Naive thymus-derived CD8-positive, alpha-beta T cell (primary cell): ENCODE results near the gene CFAP107. TPM values are rescaled to one million over a fixed set of nuclear protein-coding genes. Genes with fewer than 3 reads are reported as not detected.
"Not testable (repeated sequence)": the region's sequence is repeated elsewhere in the genome, so short reads cannot be mapped to it uniquely, and the experiment has no call there.

Source experiments
- ATAC-seq, 2 donors: fragments of 150-1000 bp; cut with Tn5 transposase in 1 of 2; sonication (Bioruptor Pico), chemical (Tn5 transposase) in 1 of 2; 1 replicate in 1 of 2; 2 replicates in 1 of 2; pipeline ENCODE4 v1.10.0; 2021; ENCODE audit warnings: mild to moderate bottlenecking in 2 of 2, moderate library complexity in 2 of 2
- POLR2A ChIA-PET: fragments of 350-600 bp; sonication (Branson Sonifier 250); formaldehyde crosslinking; loops from one replicate; lab custom pipeline; 2021; ENCODE audit warnings: antibody characterized with exemption; lab: Charles Lee
- DNase-seq, 10 donors: peaks; one replicate each; pipeline versions ENCODE4 v3.0.0 to v3.0.0-alpha.2; 2020 to 2022
- H3K27ac Mint-ChIP-seq, 10 donors: one replicate each; pipeline ENCODE4 v1.8.0; 2020 to 2022; ENCODE audit warnings: mild to moderate bottlenecking in 10 of 10, mixed read lengths in 10 of 10, moderate library complexity in 4 of 10, inconsistent platforms in 1 of 10
- H3K27me3 Mint-ChIP-seq, 5 donors: one replicate each; pipeline ENCODE4 v1.8.0; 2021 to 2022; ENCODE audit warnings: mixed read lengths in 5 of 5
- H3K36me3 Mint-ChIP-seq, 3 donors: one replicate each; pipeline ENCODE4 v1.8.0; 2020 to 2022; ENCODE audit warnings: mixed read lengths in 3 of 3, mild to moderate bottlenecking in 2 of 3, inconsistent platforms in 1 of 3
- H3K4me1 Mint-ChIP-seq, 4 donors: one replicate each; pipeline ENCODE4 v1.8.0; 2021 to 2022; ENCODE audit warnings: mixed read lengths in 4 of 4
- H3K4me3 Mint-ChIP-seq, 10 donors: one replicate each; pipeline ENCODE4 v1.8.0; 2020 to 2022; ENCODE audit warnings: mild to moderate bottlenecking in 10 of 10, mixed read lengths in 10 of 10, moderate library complexity in 6 of 10, inconsistent platforms in 1 of 10
- H3K9me3 Mint-ChIP-seq, 9 donors: one replicate each; pipeline ENCODE4 v1.8.0; 2020 to 2022; ENCODE audit warnings: mixed read lengths in 9 of 9, mild to moderate bottlenecking in 3 of 9, inconsistent platforms in 1 of 9, moderate library complexity in 1 of 9
- polyA plus RNA-seq, 3 donors: library from polyadenylated mRNA; unstranded; fragments of 300-500 nt; fragmentation: Illumina TruSeq; gene quantifications; one replicate each; pipeline ENCODE4 v1.2.3, GENCODE V29; 2021
- total RNA-seq, 8 experiments: library from RNA in 2 of 8; stranded (reverse) in 2 of 8; gene quantifications; one replicate each; pipeline ENCODE4 v1.2.3 and lab custom pipeline; 2021 to 2026

CFAP107 gene
- total and polyA plus RNA-seq, 5 experiments from 2014 or later: not detected

DNA sequence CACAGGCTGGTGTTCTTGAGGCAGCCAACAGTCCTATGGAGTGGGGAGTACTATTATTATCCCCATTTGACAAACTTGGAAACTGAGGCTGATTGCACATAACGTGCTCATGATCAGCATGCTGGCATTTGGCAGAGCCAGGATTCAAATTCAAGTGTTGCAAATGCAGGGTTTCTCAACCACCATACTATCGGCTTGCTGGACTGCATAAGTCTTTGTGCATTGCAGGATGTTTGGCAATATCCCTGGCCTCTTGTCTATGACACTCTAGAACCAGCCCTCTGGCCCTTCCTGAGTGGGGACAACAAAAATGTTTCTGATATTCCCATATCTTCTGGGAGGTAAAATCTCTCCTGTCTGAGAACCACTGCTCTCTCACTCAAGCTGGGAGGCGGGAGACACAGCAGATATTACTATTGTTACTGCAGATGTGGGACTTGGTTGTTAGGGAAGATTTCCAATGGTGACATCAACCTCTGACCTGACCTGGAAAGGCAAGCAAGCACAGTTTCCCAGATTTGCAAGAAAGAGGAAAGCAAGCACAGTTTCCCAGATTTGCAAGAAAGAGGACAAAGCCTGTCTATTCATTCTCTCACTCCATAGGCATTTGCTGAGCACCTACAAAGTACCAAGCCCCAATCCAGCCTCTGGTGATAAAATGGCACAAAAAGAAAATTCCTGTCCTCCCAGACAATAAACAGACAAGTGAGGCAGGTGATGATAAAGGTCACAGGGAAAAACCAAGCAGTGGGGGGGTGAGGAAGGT, 31.1 kb upstream of the CFAP107 start:
- H3K36me3 Mint-ChIP-seq: no peaks in the 10 kb centered on the region
- H3K4me3 Mint-ChIP-seq: no peak overlapping the region
- ATAC-seq (no peak), DNase-seq (no peak)
- H3K27me3 Mint-ChIP-seq: peaks cover 12 to 46% (median 25%) of the 10 kb centered on the region in 5 donors
- POLR2A ChIA-PET: no interaction called here
- peak overlapping the region in 1 of 10 donors; percentile 75 for H3K27ac Mint-ChIP-seq
- no peaks in the 10 kb centered on the region for H3K9me3 Mint-ChIP-seq
- peaks cover 0 to 3% (median 0%) of the 10 kb centered on the region in 4 donors for H3K4me1 Mint-ChIP-seq

DNA sequence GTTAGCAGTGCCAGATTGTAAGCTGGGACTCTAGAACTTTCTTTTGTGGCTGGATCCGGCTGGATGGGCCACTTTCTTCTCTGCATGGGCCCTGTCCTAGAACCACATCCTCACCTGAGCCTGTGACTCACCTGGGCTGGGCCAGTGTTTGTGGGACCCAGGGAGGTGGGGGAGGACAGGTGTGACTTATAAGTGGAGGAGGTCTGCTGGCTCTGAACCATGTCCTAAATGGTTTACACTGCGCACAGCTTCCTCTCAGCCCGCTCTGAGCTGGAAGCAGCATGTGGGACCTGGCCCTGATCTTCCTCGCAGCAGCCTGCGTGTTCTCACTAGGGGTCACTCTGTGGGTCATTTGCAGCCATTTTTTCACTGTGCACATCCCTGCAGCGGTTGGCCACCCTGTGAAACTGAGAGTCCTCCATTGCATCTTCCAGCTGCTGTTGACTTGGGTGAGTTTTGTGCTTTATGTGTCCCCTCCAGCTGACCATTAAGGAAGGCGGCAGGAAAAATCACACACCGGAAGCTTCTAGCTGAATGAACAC, 30.0 kb upstream of the CFAP107 start, which contains the start of gene AADACL3:
AADACL3 (plus strand) TSS at position 215 of the 542 bp plus-strand sequence; CDS start at position 282, 67 bp downstream.
- peak within 1 kb of the TSS in 1 of 10 donors; percentile 75 for H3K27ac Mint-ChIP-seq
- H3K4me1 Mint-ChIP-seq: peaks cover 0 to 3% (median 0%) of the 10 kb centered on the region in 4 donors
- no peaks in the 10 kb centered on the region for H3K9me3 Mint-ChIP-seq
- DNase-seq: no peak
- ATAC-seq: no peak
- POLR2A ChIA-PET: no interaction called here
- no peak within 1 kb of the TSS for H3K4me3 Mint-ChIP-seq
- peaks cover 17 to 56% (median 31%) of the 10 kb centered on the region in 5 donors for H3K27me3 Mint-ChIP-seq
- H3K36me3 Mint-ChIP-seq: no peaks in the 10 kb centered on the region

DNA sequence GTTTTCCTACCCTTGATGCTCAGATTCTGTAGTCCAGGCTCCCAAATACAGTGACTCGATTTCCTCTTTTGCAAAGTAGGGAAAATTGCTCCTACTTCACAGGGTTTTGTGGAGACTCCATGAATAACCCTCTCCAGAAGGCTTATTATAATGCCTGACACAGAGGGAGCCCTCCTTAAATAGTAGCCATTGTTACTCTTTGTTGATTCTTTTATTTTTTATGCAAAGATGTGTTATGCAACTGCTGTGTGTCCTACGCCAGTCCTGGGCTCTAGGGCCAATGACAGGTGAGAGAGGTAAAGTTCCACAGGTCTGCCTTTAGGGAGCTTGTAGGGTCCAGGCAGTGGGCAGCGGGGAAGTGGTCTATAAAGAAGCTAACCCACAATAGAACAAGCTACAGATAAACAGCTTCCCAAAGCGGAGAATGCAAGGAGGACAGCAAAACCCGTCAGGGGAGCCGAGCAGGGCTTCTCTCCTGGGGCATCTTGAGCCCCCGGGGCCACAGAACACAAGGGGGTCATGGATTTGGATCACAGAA, 28.6 kb upstream of the CFAP107 start:
- Mint-ChIP-seq H3K27me3 (peaks cover 13 to 55% (median 32%) of the 10 kb centered on the region in 5 donors), H3K36me3 (no peaks in the 10 kb centered on the region), H3K27ac (no peak overlapping the region), H3K9me3 (no peaks in the 10 kb centered on the region), H3K4me1 (peaks cover 0 to 3% (median 0%) of the 10 kb centered on the region in 4 donors), H3K4me3 (no peak overlapping the region)
- ATAC-seq: no peak
- DNase-seq: no peak
- POLR2A ChIA-PET: no interaction called here

DNA sequence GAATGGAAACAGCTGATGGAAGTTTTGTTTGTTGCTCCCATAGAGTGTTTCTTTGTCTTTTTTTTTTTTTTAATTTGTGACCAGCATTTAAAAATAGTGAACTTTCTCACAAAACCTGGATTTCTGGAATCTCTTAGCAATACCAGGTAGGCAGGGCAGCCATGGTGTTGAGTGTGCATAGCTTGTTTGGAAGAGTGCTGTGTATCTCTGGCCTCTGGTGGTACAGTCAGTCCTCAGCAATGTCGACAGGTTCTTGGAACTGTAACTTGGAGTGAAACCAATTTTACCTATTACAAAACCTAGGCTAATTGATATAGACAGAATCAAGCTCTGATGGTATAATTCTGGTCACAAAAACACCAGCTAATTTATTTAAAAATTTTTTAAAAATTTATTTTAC, 23.4 kb upstream of the CFAP107 start:
- no peak overlapping the region for H3K27ac Mint-ChIP-seq
- POLR2A ChIA-PET: no interaction called here
- peaks cover 11 to 60% (median 31%) of the 10 kb centered on the region in 5 donors for H3K27me3 Mint-ChIP-seq
- ATAC-seq: no peak
- H3K9me3 Mint-ChIP-seq: peaks cover 0 to 3% (median 0%) of the 10 kb centered on the region in 9 donors
- no peaks in the 10 kb centered on the region for H3K36me3 Mint-ChIP-seq
- no peak overlapping the region for H3K4me3 Mint-ChIP-seq
- H3K4me1 Mint-ChIP-seq: no peaks in the 10 kb centered on the region
- DNase-seq: no peak

DNA sequence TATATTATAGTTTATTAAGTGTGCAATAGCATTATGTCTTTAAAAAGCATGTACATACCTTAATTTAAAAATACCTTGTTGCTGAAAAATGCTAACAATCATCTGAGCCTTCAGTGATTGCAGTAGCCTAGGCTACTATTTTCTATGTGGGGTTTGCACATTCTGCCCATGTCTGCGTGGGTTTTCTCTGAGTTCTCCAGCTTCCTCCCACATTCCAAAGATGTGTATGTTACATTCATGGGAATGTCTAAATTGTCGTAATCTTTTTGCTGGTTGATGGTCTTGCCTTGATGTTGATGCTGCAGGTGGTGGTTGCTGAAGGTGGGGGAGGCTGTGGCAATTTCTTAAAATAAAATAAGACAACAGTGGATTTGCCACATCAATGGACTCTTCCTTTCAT, 17.6 kb upstream of the CFAP107 start:
- peaks cover 23 to 65% (median 42%) of the 10 kb centered on the region in 5 donors for H3K27me3 Mint-ChIP-seq
- ATAC-seq: no peak
- peak overlapping the region in 1 of 10 donors; percentile 2 for H3K27ac Mint-ChIP-seq
- POLR2A ChIA-PET: no interaction called here
- no peak overlapping the region for H3K4me3 Mint-ChIP-seq
- no peaks in the 10 kb centered on the region for H3K4me1 Mint-ChIP-seq
- H3K36me3 Mint-ChIP-seq: peaks cover 0 to 12% (median 6%) of the 10 kb centered on the region in 3 donors
- DNase-seq: no peak
- peaks cover 0 to 50% (median 28%) of the 10 kb centered on the region in 9 donors for H3K9me3 Mint-ChIP-seq

DNA sequence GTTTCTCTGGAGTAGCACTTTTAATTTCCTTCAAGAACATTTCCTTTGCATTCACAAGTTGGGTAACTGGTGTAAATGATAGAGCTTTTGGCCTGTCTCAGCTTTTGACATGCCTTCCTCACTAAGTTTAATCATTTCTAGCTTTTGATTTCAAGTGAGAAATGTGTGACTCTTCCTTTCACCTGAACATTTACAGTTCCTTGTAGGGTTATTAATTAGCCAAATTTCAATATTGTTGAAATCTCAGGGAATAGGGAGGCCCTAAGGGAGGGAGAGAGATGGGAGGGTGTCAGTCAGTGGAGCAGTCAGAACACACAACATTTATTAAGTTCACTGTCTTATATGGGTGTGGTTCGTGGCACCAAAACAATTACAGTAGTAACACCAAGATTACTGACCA, 15.8 kb upstream of the CFAP107 start:
- ATAC-seq (no peak), DNase-seq (no peak)
- Mint-ChIP-seq H3K4me1 (no peaks in the 10 kb centered on the region), H3K36me3 (peaks cover 0 to 12% (median 8%) of the 10 kb centered on the region in 3 donors), H3K27me3 (peaks cover 34 to 67% (median 47%) of the 10 kb centered on the region in 5 donors), H3K27ac (no peak overlapping the region), H3K4me3 (no peak overlapping the region), H3K9me3 (peaks cover 0 to 56% (median 32%) of the 10 kb centered on the region in 9 donors)
- POLR2A ChIA-PET: no interaction called here

DNA sequence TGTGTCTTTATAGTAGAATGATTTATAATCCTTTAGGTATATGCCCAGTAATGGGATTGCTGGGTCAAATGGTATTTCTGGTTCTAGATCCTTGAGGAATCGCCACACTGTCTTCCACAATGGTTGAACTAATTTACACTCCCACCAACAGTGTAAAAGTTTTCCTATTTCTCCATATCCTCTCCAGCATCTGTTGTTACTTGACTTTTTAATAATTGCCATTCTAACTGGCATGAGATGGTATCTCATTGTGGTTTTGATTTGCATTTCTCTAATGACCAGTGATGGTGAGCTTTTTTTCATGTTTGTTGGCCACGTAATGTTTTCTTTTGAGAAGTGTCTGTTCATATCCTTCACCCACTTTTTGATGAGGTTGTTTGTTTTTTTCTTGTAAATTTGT, 14.9 kb upstream of the CFAP107 start:
- peaks cover 0 to 62% (median 36%) of the 10 kb centered on the region in 9 donors for H3K9me3 Mint-ChIP-seq
- H3K27me3 Mint-ChIP-seq: peaks cover 40 to 67% (median 51%) of the 10 kb centered on the region in 5 donors
- DNase-seq, H3K27ac Mint-ChIP-seq, POLR2A ChIA-PET, H3K4me1 Mint-ChIP-seq, ATAC-seq, H3K4me3 Mint-ChIP-seq: not testable (repeated sequence)
- H3K36me3 Mint-ChIP-seq: peaks cover 0 to 18% (median 13%) of the 10 kb centered on the region in 3 donors

DNA sequence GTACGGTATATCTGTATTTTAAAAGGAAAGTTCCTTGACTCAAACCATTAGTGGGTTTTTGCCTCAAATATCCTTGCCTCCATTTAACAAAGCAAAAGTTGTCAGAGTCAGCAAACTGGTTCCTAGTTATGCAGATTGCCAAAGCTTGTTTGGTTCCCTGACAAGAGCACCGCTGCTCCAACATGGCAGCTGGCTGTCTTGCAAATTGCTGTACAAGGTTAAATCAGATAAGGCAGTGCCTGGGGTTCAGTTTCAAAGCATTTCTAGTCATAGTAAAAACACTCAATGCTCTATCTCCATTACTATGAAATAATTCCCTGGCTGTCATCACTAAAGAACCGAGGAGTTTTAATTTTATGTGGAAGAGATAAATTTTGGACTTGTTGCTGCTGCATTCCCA, 11.3 kb upstream of the CFAP107 start:
- POLR2A ChIA-PET: no interaction called here
- H3K9me3 Mint-ChIP-seq: peaks cover 0 to 62% (median 40%) of the 10 kb centered on the region in 9 donors
- ATAC-seq (no peak), DNase-seq (no peak)
- peak overlapping the region in 1 of 10 donors; percentile 20 for H3K27ac Mint-ChIP-seq
- no peaks in the 10 kb centered on the region for H3K4me1 Mint-ChIP-seq
- peaks cover 43 to 76% (median 53%) of the 10 kb centered on the region in 5 donors for H3K27me3 Mint-ChIP-seq
- no peak overlapping the region for H3K4me3 Mint-ChIP-seq
- H3K36me3 Mint-ChIP-seq: peaks cover 0 to 34% (median 22%) of the 10 kb centered on the region in 3 donors

DNA sequence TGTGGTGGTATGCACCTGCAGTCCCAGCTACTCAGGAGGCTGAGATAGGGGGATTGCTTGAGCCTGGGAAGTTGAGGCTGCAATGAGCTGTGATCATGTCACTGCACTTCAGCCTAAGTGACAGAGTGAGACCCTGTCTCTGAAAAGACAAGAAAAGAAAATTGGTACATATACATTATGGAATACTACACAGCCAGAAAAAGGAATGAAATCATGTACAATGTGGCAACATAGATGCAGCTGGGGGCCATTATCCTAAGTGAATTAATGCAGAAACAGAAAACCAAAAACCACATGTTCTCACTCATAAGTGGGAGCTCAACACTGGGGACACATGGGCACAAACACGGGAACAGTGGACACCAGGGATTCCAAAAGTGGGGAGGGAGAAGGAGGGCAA, 7.1 kb upstream of the CFAP107 start:
- H3K4me1 Mint-ChIP-seq: no peaks in the 10 kb centered on the region
- H3K4me3 Mint-ChIP-seq: no peak overlapping the region
- peaks cover 0 to 23% (median 16%) of the 10 kb centered on the region in 3 donors for H3K36me3 Mint-ChIP-seq
- no peak for DNase-seq
- no peak for ATAC-seq
- H3K9me3 Mint-ChIP-seq: peaks cover 0 to 22% (median 15%) of the 10 kb centered on the region in 9 donors
- peaks cover 19 to 58% (median 44%) of the 10 kb centered on the region in 5 donors for H3K27me3 Mint-ChIP-seq
- no peak overlapping the region for H3K27ac Mint-ChIP-seq
- POLR2A ChIA-PET: no interaction called here

DNA sequence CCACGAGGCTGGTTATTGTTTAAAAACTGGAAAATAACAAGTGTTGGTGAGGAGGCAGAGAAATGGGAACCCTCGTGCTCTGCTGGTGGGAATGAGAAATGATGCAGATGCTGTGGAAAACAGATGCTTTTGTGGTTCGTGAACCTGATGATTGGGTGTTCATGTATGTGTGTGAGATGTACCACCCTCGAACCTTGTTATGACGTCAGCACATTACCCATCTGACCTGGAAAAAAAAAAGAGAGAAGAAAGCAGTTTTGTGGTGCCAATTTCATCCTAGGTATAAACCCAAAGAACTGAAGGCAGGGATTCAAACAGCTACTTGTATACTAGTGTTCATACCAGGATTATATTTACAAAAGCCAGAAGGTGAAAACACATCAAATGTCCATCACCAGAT, 6.4 kb upstream of the CFAP107 start:
- H3K4me3 Mint-ChIP-seq: no peak overlapping the region
- H3K27ac Mint-ChIP-seq: no peak overlapping the region
- POLR2A ChIA-PET: no interaction called here
- ATAC-seq (no peak), DNase-seq (no peak)
- peaks cover 0 to 18% (median 14%) of the 10 kb centered on the region in 9 donors for H3K9me3 Mint-ChIP-seq
- H3K27me3 Mint-ChIP-seq: peaks cover 24 to 58% (median 42%) of the 10 kb centered on the region in 5 donors
- peaks cover 0 to 23% (median 16%) of the 10 kb centered on the region in 3 donors for H3K36me3 Mint-ChIP-seq
- no peaks in the 10 kb centered on the region for H3K4me1 Mint-ChIP-seq

DNA sequence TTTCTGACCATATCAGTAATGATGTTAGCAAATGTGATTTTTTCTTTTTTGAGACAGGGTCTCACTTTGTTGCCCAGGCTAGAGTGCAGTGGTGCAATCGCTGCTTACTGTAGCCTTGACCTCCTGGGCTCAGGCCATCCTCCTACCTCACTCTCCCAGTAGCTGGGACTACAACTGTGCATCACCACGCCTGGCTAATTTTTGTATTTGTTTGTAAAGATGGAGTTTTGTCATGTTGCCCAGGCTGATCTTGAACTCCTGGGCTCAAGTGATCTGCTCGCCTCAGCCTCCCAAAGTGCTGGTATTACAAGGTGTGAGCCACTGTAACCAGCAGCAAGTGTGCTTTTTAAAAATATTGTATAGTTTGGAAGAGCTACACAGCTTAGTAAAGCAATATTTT, 4.1 kb upstream of the CFAP107 start:
- no peak for ATAC-seq
- POLR2A ChIA-PET: no interaction called here
- peaks cover 0 to 13% (median 10%) of the 10 kb centered on the region in 9 donors for H3K9me3 Mint-ChIP-seq
- peaks cover 2 to 13% (median 3%) of the 10 kb centered on the region in 3 donors for H3K36me3 Mint-ChIP-seq
- DNase-seq: no peak
- peaks cover 29 to 58% (median 36%) of the 10 kb centered on the region in 5 donors for H3K27me3 Mint-ChIP-seq
- H3K4me3 Mint-ChIP-seq: no peak overlapping the region
- H3K4me1 Mint-ChIP-seq: peaks cover 0 to 9% (median under 1%) of the 10 kb centered on the region in 4 donors
- H3K27ac Mint-ChIP-seq: no peak overlapping the region

DNA sequence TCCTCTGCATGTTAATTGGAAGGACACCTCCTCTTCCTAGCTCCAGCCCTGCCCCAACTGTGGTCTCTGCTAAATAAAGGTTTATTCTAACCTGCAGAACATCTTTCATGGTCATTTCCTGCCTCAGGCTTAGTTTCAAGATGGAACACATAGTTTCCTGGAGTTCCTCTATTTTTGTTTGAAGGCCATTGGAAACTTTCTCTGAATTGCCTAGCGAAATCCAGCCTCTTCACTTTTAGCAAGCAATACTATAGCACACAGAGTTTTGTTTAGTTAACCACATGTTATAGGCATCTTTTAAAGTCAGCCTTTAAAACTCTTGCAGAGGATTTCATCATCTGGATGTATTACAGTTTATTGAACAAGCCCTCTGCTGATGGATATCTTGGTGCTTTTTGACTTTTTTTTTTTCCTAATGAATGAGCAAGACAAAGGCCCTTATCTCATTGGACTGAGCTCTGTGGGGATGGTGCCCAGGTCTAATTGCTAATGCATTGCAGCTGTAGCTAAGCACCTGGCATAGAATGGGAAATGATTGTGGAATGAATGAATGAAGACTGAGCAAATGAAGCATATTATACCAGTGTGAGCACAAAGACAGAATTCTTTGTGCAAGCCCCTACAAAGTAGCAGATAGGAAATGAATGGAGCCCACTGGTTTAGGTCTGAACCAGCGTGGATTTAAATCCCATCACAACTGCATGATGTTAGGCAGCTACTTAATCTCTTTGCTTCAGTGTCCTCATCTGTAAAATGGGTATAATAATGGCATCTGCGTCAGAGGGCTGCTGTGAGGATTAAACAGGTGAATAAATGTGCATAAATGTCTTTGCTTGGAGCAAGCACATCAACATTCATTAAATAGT, 641 bp upstream of the CFAP107 start:
- ATAC-seq (no peak), DNase-seq (no peak)
- POLR2A ChIA-PET: no interaction called here
- peaks cover 0 to 9% (median under 1%) of the 10 kb centered on the region in 4 donors for H3K4me1 Mint-ChIP-seq
- H3K27ac Mint-ChIP-seq: no peak overlapping the region
- H3K27me3 Mint-ChIP-seq: peaks cover 23 to 65% (median 42%) of the 10 kb centered on the region in 5 donors
- H3K4me3 Mint-ChIP-seq: no peak overlapping the region
- peaks cover 0 to 42% (median 32%) of the 10 kb centered on the region in 9 donors for H3K9me3 Mint-ChIP-seq
- peaks cover 6 to 35% (median 14%) of the 10 kb centered on the region in 3 donors for H3K36me3 Mint-ChIP-seq
